Stimulated activated CD4-positive, alpha-beta T cell treated with anti-CD3 and anti-CD28 coated beads, Interleukin-2, amount 100 ng/mL, for 4 hours (primary cell): ENCODE data around the gene C13orf42.

ENCODE experiments used
- DNase-seq: peaks from one replicate; pipeline ENCODE4 v3.0.0-alpha.2; 2020; ENCODE audit warnings: low read depth

C13orf42 gene

GRCh38 chr13:51033421-51034185 is 77.5 kb downstream of the C13orf42 start:
- no peak for DNase-seq

GRCh38 chr13:51032831-51033230 is 78.2 kb downstream of the C13orf42 start:
- DNase-seq: no peak
